C4-2B (cell line): ENCODE results near the gene LENG9.

Source experiments
- ZFX ChIP-seq: fragments of 450-650 bp; IDR thresholded peaks from 2 replicates; pipeline ENCODE4 v1.6.1; 2017
- TF ChIP-seq, protein P1 (sequence below): fragments of 450-650 bp; conservative IDR thresholded peaks from 2 replicates; pipeline ENCODE4 v1.5.1; 2017; ENCODE audit warnings: mild to moderate bottlenecking

DNA sequence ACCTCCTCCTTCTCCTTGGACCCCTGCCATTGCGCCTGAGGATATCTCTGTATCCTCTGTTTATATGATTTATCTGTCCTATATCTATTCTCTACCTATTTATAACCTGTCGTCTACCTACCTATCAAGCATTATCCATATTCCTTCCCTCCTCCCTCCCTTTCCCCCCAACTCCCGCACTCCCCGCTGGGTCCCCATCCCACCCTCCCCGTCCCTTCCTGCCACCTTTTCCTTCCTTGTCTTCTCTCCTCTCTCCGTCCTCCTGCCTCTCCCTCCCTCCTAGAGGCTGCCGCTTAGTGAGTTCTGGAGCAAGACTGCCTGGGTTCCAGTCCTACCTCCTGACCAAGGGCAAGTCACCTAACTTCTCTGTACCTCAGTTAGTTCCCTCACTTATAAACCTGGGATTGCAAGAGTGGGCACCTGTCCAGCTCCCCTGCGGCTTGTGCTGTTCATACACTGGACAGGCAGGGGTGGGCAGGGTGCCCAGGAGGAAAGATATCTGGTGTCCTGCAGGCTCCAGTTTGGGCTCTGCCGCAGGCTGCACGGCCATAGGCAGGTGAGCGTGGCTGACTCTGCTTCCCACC is 32.2 kb downstream of the LENG9 start:
- TF ChIP-seq, protein P1, sequence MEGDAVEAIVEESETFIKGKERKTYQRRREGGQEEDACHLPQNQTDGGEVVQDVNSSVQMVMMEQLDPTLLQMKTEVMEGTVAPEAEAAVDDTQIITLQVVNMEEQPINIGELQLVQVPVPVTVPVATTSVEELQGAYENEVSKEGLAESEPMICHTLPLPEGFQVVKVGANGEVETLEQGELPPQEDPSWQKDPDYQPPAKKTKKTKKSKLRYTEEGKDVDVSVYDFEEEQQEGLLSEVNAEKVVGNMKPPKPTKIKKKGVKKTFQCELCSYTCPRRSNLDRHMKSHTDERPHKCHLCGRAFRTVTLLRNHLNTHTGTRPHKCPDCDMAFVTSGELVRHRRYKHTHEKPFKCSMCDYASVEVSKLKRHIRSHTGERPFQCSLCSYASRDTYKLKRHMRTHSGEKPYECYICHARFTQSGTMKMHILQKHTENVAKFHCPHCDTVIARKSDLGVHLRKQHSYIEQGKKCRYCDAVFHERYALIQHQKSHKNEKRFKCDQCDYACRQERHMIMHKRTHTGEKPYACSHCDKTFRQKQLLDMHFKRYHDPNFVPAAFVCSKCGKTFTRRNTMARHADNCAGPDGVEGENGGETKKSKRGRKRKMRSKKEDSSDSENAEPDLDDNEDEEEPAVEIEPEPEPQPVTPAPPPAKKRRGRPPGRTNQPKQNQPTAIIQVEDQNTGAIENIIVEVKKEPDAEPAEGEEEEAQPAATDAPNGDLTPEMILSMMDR: no peak; the same call in 1 of the 2 replicates
- no peak for TF ChIP-seq ZFX
